ENCODE measurements around the gene SDHC. TPM values are rescaled to one million over a fixed set of nuclear protein-coding genes. Genes with fewer than 3 reads are reported as not detected.

SDHC gene
- total RNA-seq, 4 donors from 2014 or later: 22.9 to 66.3 (median 49.3) TPM

DNA sequence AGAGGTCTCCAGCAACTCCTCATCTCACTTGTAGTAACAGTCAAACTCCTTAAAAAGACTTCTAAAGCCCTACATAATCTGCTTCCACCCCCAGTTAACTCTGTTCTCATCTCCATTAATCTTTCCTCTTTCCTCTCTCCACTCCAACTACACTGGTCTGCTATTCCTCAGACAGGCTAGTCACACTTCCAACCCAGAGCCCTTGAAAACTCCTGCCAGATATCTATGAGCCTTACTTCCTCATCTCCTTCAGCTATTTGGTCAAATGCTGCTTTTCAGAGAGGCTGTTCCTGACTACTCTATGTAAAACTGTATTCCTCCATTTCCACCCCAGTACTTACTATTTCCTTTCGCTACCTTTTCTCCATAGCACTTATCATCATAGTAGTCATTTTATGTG lies 31.2 kb upstream of the SDHC start:
- TF ChIP-seq, protein P1, sequence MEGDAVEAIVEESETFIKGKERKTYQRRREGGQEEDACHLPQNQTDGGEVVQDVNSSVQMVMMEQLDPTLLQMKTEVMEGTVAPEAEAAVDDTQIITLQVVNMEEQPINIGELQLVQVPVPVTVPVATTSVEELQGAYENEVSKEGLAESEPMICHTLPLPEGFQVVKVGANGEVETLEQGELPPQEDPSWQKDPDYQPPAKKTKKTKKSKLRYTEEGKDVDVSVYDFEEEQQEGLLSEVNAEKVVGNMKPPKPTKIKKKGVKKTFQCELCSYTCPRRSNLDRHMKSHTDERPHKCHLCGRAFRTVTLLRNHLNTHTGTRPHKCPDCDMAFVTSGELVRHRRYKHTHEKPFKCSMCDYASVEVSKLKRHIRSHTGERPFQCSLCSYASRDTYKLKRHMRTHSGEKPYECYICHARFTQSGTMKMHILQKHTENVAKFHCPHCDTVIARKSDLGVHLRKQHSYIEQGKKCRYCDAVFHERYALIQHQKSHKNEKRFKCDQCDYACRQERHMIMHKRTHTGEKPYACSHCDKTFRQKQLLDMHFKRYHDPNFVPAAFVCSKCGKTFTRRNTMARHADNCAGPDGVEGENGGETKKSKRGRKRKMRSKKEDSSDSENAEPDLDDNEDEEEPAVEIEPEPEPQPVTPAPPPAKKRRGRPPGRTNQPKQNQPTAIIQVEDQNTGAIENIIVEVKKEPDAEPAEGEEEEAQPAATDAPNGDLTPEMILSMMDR (IDR thresholded peaks at IDR 0.05): no peak
- no peak for DNase-seq (ENCODE audit: low spot score)
- ATAC-seq (ENCODE audit: low FRiP score): no peak

DNA sequence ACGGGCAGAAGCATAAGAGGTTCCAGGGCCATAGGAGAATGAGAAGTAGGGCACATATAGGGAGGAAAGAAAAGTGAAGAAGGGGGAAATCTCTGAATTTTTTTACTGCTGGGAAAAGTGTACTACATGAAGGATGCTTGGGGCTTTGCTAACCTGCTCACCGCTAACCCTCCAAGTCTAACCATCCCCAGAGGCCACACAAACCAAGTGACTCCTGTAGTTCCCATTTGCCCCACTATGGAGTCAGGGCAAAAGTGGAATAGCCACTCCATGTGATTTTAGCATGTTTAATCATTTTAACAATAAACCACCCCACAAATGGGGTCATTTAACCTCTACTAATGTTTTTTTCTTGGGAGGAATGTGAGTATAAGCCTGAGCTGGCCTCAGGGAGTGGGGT lies 29.1 kb upstream of the SDHC start:
- no peak for DNase-seq (ENCODE audit: low spot score)
- no peak for ATAC-seq (ENCODE audit: low FRiP score)
- TF ChIP-seq, protein P1 (IDR thresholded peaks at IDR 0.05): no peak

DNA sequence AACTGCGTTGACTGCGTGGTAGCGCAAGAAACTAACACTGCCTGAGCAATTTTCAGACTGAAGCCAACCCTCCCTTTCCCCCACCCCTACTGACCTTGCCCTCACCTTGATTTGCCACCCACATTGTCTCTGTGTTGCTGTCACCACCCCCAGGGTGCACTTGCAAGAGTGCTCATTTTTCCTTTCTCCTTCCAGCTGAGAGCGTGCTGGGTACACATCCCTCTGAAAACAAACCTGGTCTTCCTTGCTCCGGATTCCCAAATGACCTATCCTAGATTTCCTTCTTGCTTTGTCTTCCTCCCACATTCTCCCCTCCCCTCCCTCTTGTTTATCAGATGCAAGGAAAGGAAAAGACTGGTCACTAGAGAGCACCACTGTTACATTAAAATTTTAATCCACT lies 28.7 kb upstream of the SDHC start:
- DNase-seq (ENCODE audit: low spot score) (no peak), ATAC-seq (ENCODE audit: low FRiP score) (no peak)
- TF ChIP-seq, protein P1 (IDR thresholded peaks at IDR 0.05): no peak

DNA sequence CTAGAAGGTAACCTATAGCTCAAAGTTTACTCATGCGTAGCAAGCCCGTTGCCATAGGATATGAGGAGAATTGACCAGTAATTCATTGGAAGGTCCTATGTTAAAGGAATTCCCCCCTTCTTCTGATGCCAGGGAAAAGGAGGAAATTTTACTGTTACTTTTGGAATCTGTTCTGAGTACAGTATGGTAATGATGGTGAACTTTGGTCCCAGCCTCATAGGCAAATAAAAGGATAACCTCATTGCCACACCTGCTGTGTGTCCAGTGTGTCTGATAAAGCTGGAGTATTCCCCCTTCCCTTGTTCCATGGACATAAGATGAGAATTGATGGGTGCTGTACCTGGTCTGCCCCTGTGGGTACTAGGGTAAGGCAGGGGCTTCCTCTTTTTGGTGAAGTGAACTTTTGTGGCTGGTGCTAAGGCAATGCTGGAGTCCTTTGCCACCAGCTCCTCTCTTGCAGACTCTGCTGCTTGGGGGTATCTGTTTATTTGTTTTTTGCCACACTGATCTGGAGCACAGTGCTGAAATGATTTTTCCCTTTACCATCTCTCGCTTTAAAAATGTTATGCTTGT lies 26.6 kb upstream of the SDHC start:
- DNase-seq (ENCODE audit: low spot score): no peak
- ATAC-seq (ENCODE audit: low FRiP score): no peak
- TF ChIP-seq, protein P1 (IDR thresholded peaks at IDR 0.05): no peak

DNA sequence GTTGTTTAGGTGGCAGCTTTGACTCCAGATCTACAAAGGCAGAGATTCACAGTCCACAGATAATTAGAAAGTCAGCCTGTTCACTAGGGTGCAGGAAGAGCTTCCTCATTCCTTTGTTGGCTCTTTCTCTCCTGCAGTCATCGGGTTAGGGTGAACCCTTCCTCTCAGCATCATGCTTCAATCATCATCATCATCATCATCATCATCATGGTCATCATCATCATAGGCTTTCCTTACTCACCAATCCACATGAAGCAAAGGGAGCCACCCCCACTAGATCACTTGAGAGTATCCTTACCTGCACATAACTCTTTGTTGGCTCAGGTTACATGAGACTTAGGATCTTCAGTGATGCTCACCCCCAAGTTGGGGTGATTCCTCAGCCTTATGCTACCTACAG lies 23.4 kb upstream of the SDHC start:
- TF ChIP-seq, protein P1 (IDR thresholded peaks at IDR 0.05): no peak
- no peak for DNase-seq (ENCODE audit: low spot score)

DNA sequence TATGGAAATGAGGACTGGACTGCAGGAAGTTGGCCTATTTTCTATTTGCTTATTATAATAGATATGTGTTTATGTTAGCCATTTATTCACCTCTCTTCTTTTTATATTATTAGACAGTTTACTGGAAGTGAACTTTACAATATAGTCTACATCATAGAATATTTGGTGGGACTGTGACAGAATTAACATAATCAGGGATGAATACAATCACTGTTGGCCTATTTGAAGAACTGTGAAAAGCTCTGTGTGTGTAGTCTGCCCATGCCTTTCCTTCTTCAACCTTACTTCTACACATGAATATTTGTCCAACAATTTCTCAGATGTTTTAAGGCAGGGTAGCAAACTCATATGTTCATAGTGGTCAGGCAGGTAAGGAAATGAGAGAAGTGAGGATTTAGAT lies 16.8 kb upstream of the SDHC start:
- TF ChIP-seq, protein P1 (IDR thresholded peaks at IDR 0.05): no peak
- DNase-seq (ENCODE audit: low spot score): no peak
- no peak for ATAC-seq (ENCODE audit: low FRiP score)

More for the DNA sequence above, 23.4 kb upstream of the SDHC start:
- ATAC-seq (ENCODE audit: low FRiP score): no peak

DNA sequence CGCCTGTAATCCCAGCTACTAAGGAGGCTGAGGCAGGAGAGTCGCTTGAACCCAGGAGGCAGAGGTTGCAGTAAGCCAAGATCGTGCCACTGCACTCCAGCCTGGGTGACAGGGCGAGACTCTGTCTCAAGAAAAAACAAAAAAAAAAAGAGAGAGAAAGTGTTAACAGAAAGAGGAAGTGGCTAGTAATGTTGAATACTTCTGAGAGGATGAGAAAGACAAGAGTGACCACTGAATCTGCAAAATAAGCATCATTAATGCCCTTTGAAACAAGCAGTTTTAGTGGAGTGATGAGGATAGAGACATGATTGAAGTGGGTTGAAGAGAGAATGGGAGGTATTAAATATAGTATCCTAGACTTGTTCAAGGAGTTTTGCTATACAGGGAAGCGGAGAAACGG lies 16.1 kb upstream of the SDHC start:
- TF ChIP-seq, protein P1 (IDR thresholded peaks at IDR 0.05): no peak
- DNase-seq (ENCODE audit: low spot score) (no peak), ATAC-seq (ENCODE audit: low FRiP score) (no peak)
